ENCODE results near the gene CLIP4.

DNA sequence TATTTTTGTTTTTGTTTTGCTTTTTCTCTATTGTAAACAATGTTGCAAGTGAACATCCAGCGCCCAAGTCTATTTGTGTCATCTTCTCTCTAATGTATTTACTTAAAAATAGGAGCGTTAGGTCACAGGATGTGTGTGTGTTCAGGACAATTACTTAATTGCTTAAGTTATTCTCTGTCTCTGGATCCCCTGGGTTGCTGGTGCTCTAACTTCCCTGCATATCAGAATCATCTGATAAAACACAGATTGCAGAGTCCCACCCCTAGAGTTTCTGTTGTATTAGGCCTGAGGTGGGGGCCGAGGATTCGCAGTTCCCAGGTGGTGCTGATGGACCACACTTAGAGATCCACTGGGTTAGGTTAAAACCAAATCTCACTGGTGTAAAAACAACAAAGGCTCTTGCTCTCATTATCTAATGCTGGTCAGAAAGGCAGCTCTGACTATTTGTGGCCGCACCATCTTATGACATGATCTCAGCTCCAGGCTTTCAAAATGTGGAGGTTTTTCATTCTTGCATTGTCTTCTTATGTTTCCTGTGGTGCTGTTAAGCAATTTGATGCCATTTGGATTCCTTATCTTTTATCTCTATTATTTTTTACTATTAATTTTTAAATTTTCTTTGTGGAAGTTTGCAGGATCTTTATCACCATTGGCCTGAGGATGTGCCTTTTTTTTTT lies 87.7 kb downstream of the CLIP4 start:
- no peak for TF ChIP-seq CTCF (IDR thresholded peaks at IDR 0.05; ENCODE audit: low read length)
- TF ChIP-seq EZH2 (IDR thresholded peaks at IDR 0.05; ENCODE audit: borderline replicate concordance, low read length), result no peak
